HG03135 (cell line): ENCODE measurements around the gene ZNF821.
"Not testable (repeated sequence)": the region's sequence is repeated elsewhere in the genome, so short reads cannot be mapped to it uniquely, and the experiment has no call there.

ENCODE experiments used
- ATAC-seq: cut with Tn5 transposase; IDR thresholded peaks from one replicate; pipeline ENCODE4 v1.9.1; 2021; ENCODE audit warnings: mild to moderate bottlenecking, moderate library complexity; ENCODE audit not compliant: unreplicated experiment

The ZNF821 gene

DNA sequence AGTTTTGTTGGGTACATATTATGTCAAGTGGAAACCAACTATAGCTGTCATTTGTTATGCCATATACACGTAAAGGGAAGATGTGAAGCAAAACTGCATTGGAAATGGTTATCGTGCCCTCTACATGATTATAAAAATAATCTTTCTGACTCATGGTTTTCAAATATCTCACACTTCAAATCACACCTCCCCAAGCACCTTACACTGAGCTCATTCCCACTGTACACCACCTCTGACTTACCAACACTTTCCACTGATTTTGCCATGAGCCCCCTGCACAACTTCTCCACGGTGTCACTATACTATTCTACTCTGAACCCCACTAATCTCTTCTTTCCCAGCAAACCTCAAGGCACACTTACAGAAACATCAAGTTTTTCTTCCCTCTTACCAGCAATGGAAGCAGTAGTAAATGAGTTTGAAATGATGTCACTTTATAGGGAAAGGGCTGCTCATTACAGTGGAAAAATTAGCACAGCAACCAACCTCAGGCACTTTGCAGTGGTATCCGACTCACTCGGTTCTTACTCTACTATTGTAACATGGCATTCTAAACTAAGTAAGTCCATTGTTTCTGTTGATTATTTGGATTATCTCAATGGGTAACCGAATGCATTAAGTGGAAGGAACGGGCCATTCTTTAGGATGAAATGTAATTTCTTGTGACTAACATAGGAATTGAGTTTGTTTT is 18.7 kb downstream of the ZNF821 start:
- ATAC-seq, result no peak

GRCh38 chr16:71863995-71864394 is 20.0 kb downstream of the ZNF821 start:
- no peak for ATAC-seq

GRCh38 chr16:71859762-71860521 is 24.0 kb downstream of the ZNF821 start:
- ATAC-seq, result no peak

DNA sequence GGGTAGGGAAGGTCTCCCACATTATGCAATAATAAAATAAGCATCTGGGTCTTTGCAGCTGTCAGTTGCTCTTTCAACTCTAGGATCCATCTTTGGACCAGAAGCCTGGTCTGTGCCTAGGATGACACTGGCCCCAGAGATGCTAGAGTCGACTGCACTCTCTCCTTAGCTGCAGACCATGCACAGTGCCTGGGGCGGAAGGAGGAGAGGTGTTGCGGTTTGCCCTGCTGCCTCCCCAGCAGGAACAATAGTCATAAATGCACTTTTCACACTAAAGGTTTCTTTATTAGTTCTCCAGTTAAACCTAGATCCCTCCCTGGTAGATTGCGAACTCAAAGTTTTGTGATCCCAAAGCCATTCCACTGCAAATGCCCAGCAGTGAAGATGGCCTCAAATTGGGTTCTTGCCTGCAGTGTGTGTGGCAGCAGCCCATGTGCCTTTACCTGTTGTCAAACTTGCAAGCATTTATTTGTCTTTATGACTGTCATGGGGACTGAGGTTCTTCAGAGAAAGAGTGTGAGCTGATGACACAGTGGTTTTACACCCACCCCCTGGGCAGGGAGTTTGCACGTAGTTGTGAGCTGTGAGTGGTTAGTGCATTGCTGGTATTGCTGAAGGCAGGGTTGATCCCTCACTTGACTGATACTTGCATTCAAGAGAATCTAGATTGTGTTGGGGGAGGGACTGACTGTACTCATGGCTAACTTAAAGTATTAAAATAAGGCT is 27.9 kb downstream of the ZNF821 start:
- no peak for ATAC-seq

GRCh38 chr16:71854369-71854948 is 29.5 kb downstream of the ZNF821 start:
- ATAC-seq, result no peak

- peak; percentile 51 for ATAC-seq
These were observed 30.6 kb downstream of the ZNF821 start for GRCh38 chr16:71853413-71853812.

- no peak for ATAC-seq
These were observed 31.4 kb downstream of the ZNF821 start for GRCh38 chr16:71852561-71852960.

DNA sequence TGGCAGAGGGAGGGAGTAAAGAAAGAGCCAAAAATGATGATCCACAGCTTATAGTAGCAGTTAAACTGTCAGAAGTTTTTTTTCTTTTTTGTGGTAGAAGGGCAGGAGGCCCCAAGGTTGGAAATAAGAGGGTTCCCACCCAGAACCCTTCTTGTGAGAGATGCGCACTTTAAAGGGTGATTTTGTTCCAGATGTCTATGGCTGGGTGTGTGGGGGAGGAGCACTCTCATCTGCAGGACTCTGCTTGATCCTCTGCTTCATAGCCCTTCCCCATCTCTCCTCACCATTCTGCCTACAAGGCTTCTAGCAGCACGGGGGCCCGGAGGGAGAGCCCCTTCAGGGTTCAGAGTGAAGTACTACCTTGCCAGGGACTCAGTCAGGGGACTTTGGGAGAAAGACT is 31.8 kb downstream of the ZNF821 start:
- no peak for ATAC-seq

GRCh38 chr16:71851746-71852145 is 32.2 kb downstream of the ZNF821 start:
- ATAC-seq, result no peak

GRCh38 chr16:71848622-71849021 is 35.4 kb downstream of the ZNF821 start:
- ATAC-seq, result no peak

DNA sequence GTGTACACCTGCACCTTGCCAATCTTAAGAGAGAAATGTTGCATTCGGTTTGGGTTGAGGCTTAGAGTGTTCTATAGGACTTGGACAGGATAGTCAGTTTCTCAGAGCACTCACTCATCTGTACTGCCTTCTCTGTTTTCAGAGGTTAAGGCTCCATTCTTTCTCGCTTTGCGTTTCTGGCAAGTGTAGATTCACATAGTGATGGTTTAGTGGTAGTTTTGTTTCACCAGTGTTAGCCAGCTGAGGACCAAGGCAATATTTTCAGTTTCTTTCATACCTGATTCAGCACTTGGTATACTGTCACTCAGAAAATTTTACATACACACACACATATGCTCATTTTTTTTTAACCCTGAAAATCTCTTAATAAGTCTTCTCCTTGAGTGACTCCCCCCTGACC is 36.9 kb downstream of the ZNF821 start:
- ATAC-seq, result no peak

DNA sequence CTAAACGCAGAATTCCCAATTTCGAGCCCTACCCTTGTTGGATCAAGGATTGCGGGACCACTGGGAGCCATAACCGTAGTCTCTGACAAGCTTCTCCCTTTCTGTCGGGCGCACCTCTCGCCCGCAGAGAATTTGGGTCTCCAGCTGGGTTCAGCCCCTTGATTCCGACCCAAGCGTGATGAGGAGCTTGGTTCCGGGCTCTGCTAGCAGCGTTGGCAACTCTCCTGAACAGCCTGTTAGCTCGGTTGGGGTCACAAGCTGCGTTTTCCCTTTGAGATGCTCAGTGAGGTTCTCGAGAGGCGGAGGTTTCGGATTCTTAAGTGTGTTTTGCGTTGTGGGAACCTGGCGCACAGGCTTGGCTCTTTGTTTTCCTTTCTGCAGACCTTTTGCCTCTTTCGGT is 37.6 kb downstream of the ZNF821 start:
- ATAC-seq, result no peak

DNA sequence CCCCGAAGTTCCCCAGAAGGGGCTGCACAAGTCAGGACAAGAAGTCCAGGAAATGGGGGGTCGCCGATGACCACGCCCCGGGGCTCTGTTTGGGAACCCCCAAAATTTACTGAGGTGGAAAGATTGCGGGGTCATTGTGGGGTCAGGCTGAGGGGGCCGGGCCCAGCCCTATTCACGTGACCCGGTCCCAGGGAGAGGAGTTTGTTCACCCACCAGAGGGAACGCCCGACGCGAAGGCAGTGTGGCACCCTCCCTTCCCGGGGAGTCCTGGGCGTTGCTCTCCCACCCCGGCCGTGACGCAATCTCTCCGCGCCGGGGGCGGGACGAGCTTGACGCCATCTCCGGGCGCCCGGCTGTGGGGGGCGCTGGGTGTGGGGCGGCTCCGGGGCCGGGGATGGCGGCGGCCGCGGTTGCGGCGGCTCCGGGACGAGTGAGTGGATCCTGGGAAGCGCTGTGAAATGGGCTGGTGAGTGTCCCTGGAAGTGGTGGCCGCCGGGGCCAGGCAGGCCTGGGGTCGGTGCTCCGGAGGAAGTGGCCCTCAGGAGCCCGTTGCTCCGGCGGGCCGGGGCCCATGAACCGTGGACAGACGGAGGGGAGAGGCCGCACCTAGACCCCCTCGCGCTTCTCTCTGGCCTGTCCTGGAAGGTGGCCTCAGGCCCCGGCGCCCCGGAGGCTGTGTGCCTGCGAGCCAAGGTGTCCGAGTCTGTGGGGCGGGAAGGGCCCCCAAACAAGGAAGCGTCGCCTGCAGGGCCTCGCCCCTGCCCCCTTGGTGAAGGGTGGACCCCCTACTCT is 38.1 kb downstream of the ZNF821 start, which contains the start of gene ATXN1L:
Gene ATXN1L (plus strand): TSS at position 338 of the 792 bp plus-strand sequence. CDS start 3,765 bp downstream, outside the sequence.
- peak; percentile 66 for ATAC-seq

DNA sequence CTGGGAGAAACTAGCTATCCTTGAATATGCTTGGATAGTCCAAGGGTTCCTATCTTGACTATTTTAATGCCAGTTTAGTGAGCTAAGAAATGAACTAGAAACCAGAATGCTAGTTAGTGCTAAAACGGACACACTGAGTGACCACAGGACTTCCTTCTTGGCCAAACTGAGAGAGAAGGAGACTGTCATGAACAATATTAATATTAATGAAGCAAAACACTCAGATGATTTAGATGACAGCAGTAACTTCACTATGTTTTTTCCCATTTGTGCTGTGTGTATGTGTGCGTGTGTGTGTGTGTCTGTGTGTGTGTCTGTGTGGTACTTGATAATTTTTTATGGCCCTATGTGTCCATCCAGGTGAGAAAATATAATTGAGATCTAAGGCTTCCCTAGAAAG is 40.4 kb downstream of the ZNF821 start:
- ATAC-seq, result no peak

- no peak for ATAC-seq
These were observed 43.9 kb downstream of the ZNF821 start for GRCh38 chr16:71840052-71840451.

DNA sequence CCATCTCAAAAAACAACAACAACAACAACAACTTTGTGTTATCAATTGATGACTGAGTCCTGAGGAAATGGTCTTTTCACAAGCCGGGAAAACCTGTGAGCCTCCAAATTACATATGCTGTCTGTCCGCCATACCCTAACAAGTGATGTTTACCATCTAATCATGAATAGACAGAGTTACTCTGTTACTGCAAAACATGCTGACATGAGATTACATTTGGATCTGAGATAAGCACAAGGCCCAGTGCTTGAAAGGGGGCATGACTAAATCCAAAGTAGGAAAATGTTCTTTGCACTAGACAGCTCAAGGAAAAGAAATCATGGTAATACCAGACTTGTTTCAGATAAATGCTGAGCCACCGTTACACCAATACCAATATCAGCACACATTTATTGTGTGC is 46.8 kb downstream of the ZNF821 start:
- ATAC-seq, result no peak

DNA sequence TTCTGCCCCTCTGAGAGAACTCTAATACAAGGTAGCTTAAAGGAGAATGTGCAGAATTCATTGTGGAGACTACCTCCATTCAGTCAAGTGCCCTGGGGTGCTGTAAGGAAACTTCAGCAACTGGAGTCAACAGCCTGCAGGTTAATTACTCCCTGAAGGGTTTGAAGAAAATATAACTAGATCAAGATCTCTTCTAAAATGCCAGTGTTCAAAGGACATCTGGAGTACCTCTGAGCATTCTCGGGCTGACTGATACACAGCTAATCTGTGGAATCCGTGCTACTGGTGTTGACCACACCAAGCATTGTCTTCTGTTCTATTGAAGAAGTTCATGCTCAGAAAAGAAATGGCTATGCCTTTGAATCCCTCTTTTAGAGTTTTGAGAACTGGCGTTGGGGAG is 49.7 kb downstream of the ZNF821 start:
- ATAC-seq, result no peak

DNA sequence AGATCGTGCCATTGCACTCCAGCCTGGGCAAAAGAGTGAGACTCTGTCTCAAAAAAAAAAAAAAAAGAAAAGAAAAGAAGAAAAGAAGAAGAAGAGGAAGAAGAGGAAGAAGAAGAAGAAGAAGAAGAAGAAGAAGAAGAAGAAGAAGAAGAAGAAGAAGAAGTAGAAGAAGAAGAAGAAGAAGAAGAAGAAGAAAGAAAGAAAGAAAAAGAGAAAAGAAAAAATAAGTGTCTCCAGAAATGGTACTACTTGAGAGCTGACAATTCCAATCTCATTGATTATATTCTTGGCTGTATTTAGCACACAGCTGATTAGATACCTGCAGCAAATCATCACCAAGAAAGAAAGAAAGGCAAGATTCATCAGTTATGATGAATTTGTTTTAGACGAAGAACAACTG is 51.9 kb downstream of the ZNF821 start:
- ATAC-seq, result not testable (repeated sequence)

DNA sequence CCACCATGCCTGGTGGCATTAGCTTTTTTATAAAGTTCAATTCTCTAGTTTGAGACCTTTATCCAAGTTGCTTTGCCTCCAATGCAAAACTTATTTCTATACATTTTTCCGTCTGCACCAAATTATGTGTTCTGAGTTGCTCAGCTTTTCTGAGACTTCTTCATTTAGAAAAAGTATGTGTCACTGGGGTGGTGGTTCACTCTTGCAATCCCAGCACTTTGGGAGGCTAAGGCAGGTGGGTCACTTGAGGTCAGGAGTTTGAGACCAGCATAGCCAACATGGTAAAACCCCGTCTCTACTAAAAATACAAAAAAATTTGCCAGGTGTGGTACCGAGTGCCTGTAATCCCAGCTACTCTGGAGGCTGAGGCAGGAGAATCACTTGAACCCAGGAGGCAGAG is 52.3 kb downstream of the ZNF821 start:
- ATAC-seq, result not testable (repeated sequence)

GRCh38 chr16:71830359-71830758 is 53.6 kb downstream of the ZNF821 start:
- no peak for ATAC-seq
